HEK293T (cell line): Measurements from ENCODE around the gene HEPN1.

Experiments used
- ARNT ChIP-seq: fragments of 450-650 bp; IDR thresholded peaks from 2 replicates; pipeline ENCODE4 v1.6.1; 2017; ENCODE audit warnings: mild to moderate bottlenecking
- BHLHE40 ChIP-seq: fragments of 450-650 bp; IDR thresholded peaks from 2 replicates; pipeline ENCODE4 v1.6.1; 2016; ENCODE audit warnings: mild to moderate bottlenecking, moderate library complexity, borderline replicate concordance
- ELF4 ChIP-seq: fragments of 450-650 bp; IDR thresholded peaks from 2 replicates; pipeline ENCODE4 v1.6.1; 2017; ENCODE audit warnings: antibody characterized with exemption
- FOXM1 ChIP-seq: fragments of 450-650 bp; IDR thresholded peaks from 2 replicates; pipeline ENCODE4 v1.6.1; 2017; ENCODE audit warnings: mild to moderate bottlenecking, borderline replicate concordance
- HDGF ChIP-seq: fragments of 450-650 bp; IDR thresholded peaks from 2 replicates; pipeline ENCODE4 v1.6.1; 2017; ENCODE audit warnings: antibody characterized with exemption, borderline replicate concordance
- SP1 ChIP-seq: fragments of 450-650 bp; IDR thresholded peaks from 2 replicates; pipeline ENCODE4 v1.6.1; 2017
- TARDBP ChIP-seq: fragments of 450-650 bp; IDR thresholded peaks from 2 replicates; pipeline ENCODE4 v1.6.1; 2016
- ZNF384 ChIP-seq: fragments of 450-650 bp; IDR thresholded peaks from 2 replicates; pipeline ENCODE4 v1.6.1; 2016
- TF ChIP-seq, protein P1 (sequence below): fragments of 450-650 bp; IDR thresholded peaks from 2 replicates; pipeline ENCODE4 v1.6.1; 2016

GRCh38 chr11:124902616-124903015, 16.4 kb upstream of the HEPN1 start:
- no peak for TF ChIP-seq FOXM1
- no peak for TF ChIP-seq ELF4
- TF ChIP-seq BHLHE40: no peak
- TF ChIP-seq HDGF: no peak
- TF ChIP-seq, protein P1, sequence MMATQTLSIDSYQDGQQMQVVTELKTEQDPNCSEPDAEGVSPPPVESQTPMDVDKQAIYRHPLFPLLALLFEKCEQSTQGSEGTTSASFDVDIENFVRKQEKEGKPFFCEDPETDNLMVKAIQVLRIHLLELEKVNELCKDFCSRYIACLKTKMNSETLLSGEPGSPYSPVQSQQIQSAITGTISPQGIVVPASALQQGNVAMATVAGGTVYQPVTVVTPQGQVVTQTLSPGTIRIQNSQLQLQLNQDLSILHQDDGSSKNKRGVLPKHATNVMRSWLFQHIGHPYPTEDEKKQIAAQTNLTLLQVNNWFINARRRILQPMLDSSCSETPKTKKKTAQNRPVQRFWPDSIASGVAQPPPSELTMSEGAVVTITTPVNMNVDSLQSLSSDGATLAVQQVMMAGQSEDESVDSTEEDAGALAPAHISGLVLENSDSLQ: no peak
- TF ChIP-seq TARDBP: no peak
- TF ChIP-seq ZNF384: no peak
- TF ChIP-seq SP1: no peak
- no peak for TF ChIP-seq ARNT
